K562 (cell line): ENCODE measurements around the gene ZFP30. TPM values are rescaled to one million over a fixed set of nuclear protein-coding genes. Genes with fewer than 3 reads are reported as not detected.

Experiments
- ASH1L ChIP-seq: fragments of 450-650 bp; IDR thresholded peaks from 2 replicates; pipeline ENCODE4 v1.6.1; 2018; ENCODE audit warnings: borderline replicate concordance, mild to moderate bottlenecking, low read depth; ENCODE audit not compliant: partially characterized antibody
- ATF4 ChIP-seq: fragments of 450-650 bp; formaldehyde crosslinking; IDR thresholded peaks from 2 replicates; pipeline ENCODE4 v1.4.0; 2022; ENCODE audit warnings: mild to moderate bottlenecking, moderate library complexity
- CXXC5 ChIP-seq: fragments of 250-450 bp; sonication (Bioruptor Pico); IDR thresholded peaks from 2 replicates; pipeline ENCODE4 v1.8.0; 2022; ENCODE audit warnings: inconsistent platforms, mild to moderate bottlenecking, moderate library complexity
- HDAC1 ChIP-seq, 2 experiments: fragments of 450-650 bp; IDR thresholded peaks; 2 replicates each; pipeline ENCODE4 v1.6.1; 2016 to 2017; ENCODE audit warnings: inconsistent platforms in 1 of 2, mild to moderate bottlenecking in 1 of 2, moderate library complexity in 1 of 2
- KAT2B ChIP-seq: IDR thresholded peaks from one replicate; pipeline ENCODE4 v1.6.1; 2012; ENCODE audit warnings: low read depth, mild to moderate bottlenecking, control low read depth, inconsistent platforms, low read length, moderate library complexity
- MAZ ChIP-seq, 2 experiments: fragments of 450-650 bp in 1 of 2; sonication (generic) in 1 of 2; formaldehyde crosslinking; IDR thresholded peaks in 1 of 2; conservative IDR thresholded peaks in 1 of 2; 2 replicates each; pipeline versions ENCODE4 v1.4.0 to v1.5.0; 2020; ENCODE audit warnings: mild to moderate bottlenecking in 1 of 2, missing genetic modification reagents in 1 of 2
- MCM3 ChIP-seq: fragments of 450-650 bp; IDR thresholded peaks from 2 replicates; pipeline ENCODE4 v1.6.1; 2016
- MXI1 ChIP-seq: IDR thresholded peaks from 2 replicates; pipeline ENCODE4 v1.6.1; 2011; ENCODE audit warnings: low read depth, mild to moderate bottlenecking, improper control_type of control experiment, low read length
- POLR2H ChIP-seq: IDR thresholded peaks from 2 replicates; pipeline ENCODE4 v1.6.1; 2016; ENCODE audit warnings: missing genetic modification characterization, low read depth, mild to moderate bottlenecking, control low read depth, missing compliant biosample characterization, moderate library complexity
- RBM17 ChIP-seq: fragments of 200-400 bp; formaldehyde crosslinking; IDR thresholded peaks from 2 replicates; pipeline ENCODE4 v1.6.1; 2017; ENCODE audit warnings: low read depth, mild to moderate bottlenecking, low read length, borderline replicate concordance
- STAT5B ChIP-seq: fragments of 250-450 bp; sonication (Bioruptor Pico); IDR thresholded peaks from 2 replicates; pipeline ENCODE4 v1.8.0; 2021; ENCODE audit warnings: mild to moderate bottlenecking, inconsistent platforms
- TAF9B ChIP-seq: fragments of 450-650 bp; IDR thresholded peaks from 2 replicates; pipeline ENCODE4 v1.6.1; 2018; ENCODE audit warnings: mild to moderate bottlenecking; ENCODE audit not compliant: partially characterized antibody
- TCF3 ChIP-seq: sonication (generic); formaldehyde crosslinking; IDR thresholded peaks from 2 replicates; pipeline ENCODE4 v1.4.0; 2020; ENCODE audit warnings: mild to moderate bottlenecking, missing genetic modification reagents
- UBTF ChIP-seq, 2 experiments: IDR thresholded peaks; 2 replicates each; pipeline ENCODE4 v1.6.1; 2012; ENCODE audit warnings: improper control_type of control experiment in 2 of 2, low read depth in 2 of 2, low read length in 2 of 2, borderline replicate concordance in 1 of 2
- ZNF316 ChIP-seq: fragments of 450-650 bp; IDR thresholded peaks from 2 replicates; pipeline ENCODE4 v1.6.1; 2016
- ZNF318 ChIP-seq, 2 experiments: fragments of 450-650 bp; IDR thresholded peaks; 2 replicates each; pipeline ENCODE4 v1.6.1; 2016; ENCODE audit warnings: mild to moderate bottlenecking in 2 of 2, borderline replicate concordance in 1 of 2, low read depth in 1 of 2, moderate library complexity in 1 of 2
- polyA plus RNA-seq, 8 experiments: library from polyadenylated mRNA; depleted of rRNA in 4 of 8; stranded (reverse) in 5 of 8; unstranded in 3 of 8; fragments of >200 nt; fragmentation: Nextera tagmentation in 2 of 8; fragmentation: Illumina TruSeq in 1 of 8; extraction: Ambion mirVana in 2 of 8; extraction: Trizol in 1 of 8; gene quantifications; 2 replicates each; pipeline versions ENCODE4 v1.2.1 to v1.2.3, GENCODE V29; 2011 to 2014; ENCODE audit warnings: inconsistent platforms in 1 of 8, missing spikeins in 1 of 8
- total RNA-seq, 7 experiments: library from RNA; depleted of rRNA in 6 of 7; stranded (reverse); fragments of >200 nt in 6 of 7; fragmentation: Illumina TruSeq in 2 of 7; extraction: Trizol in 2 of 7; gene quantifications; 2 replicates each; pipeline versions ENCODE4 v1.2.1 to v1.2.3, GENCODE V29; 2011 to 2021; ENCODE audit warnings: low replicate concordance in 1 of 7

Gene ZFP30
- total and polyA plus RNA-seq, 9 of the 15 experiments (the other 6 are each of a cell fraction or from before 2014, with no cell fraction given): 1.1 to 11.3 (median 4.9) TPM

GRCh38 chr19:37594304-37594981 lies 60.8 kb downstream of the ZFP30 start, which contains the start of the genes ZNF540 and ZNF571 (continued):
- TF ChIP-seq UBTF (IDR thresholded peaks at IDR 0.05; ENCODE audit: borderline replicate concordance in 1 of 2, low read depth in 2 of 2, low read length in 2 of 2) (no peak), CXXC5 (CRISPR knock-in tag) (peak; percentile 88), ZNF318 (IDR thresholded peaks at IDR 0.05; ENCODE audit: borderline replicate concordance in 1 of 2, low read depth in 1 of 2) (no peak), TCF3 (no peak), ZNF316 (no peak), ATF4 (CRISPR knock-in tag) (no peak), MCM3 (no peak), STAT5B (no peak), POLR2H (tag) (no peak), MAZ (CRISPR knock-in tag; conservative IDR thresholded peaks at IDR 0.05 in 1 of 2, IDR thresholded peaks at IDR 0.05 in 1 of 2) (peak in 1 of 2 experiments; percentile 53; a peak in 1 of 4 replicates), MXI1 (no peak), HDAC1 (IDR thresholded peaks at IDR 0.05) (peak in 1 of 2 experiments; percentile 13; a peak in 1 of 4 replicates), KAT2B (no peak), RBM17 (no peak), ASH1L (no peak), TAF9B (peak; percentile 28)
